NCI-H1092 treated with DMSO at 0.1 percent for 48 hours (cell line): ENCODE data around the gene GRM3.

Experiments
- DNase-seq: peaks from one replicate; lab custom pipeline; 2025; lab: John Stamatoyannopoulos, UW

Gene GRM3

DNA sequence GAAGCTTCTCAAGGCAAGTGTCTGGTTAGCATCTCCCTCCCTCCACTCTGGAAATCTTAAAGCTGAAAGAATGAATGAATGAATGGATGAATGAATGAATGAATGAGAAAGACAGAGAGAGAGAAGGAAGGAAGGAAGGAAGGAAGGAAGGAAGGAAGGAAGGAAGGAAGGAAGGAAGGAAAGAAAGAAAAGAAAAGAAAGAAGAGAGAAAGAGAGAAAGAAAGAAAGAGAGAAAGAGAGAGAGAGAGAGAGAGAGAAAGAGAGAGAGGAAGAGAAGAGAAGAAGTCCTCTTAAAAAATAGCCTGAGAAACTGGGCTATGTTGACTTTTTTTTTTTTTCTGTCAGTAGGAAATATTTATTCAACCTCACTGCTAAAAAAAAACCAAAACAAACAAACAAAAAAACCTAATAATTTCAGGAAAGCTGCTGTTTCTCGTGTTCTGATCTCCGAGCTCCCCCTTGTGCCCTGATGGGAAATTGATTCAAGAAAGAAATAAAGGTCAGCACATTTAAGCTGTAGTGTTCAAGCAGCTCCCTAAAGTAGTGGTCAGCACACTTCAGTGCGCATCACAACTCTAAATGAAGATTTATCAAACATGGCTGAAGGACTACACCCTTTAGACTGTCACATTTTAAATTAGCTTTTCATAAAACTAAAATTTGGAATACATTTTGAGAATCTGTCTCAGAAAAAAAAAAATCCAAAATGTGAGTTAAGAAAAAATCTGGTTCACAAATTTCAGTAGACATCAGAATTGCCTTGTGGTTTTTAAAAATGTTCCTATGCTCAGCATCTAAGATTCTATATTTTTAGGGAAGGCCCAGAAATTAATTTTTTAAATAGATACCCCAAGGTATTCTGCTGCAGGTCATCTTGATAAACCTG lies 261.5 kb downstream of the GRM3 start:
- peak; percentile 28 for DNase-seq

GRCh38 chr7:86908948-86909347 lies 265.2 kb downstream of the GRM3 start:
- DNase-seq: no peak

DNA sequence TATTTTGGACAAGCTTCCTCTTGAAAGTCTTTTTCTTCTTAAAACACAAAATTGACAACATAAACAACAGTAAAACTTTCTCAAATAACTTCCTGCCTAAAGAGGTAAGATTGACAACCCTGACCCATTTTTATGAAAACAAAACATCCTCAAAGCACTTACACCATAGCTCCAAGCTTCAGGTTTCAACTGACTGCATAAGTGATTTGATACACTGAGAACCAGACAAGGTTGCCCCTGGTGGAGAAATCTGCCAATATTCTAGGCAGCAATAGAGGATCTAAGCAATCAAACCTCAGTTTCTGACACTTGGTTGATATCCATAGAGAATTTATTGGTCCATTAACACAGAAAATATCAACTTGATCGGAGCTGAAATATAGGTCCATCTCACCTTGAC lies 267.9 kb downstream of the GRM3 start:
- no peak for DNase-seq

GRCh38 chr7:86913709-86914108 lies 270.0 kb downstream of the GRM3 start:
- no peak for DNase-seq
